SU-DHL-6 (cell line): Measurements from ENCODE around the gene TOP1.

Experiments used
- H2AFZ ChIP-seq: fragments of 200-600 bp; sonication (generic); 2 replicates; pipeline ENCODE4 v1.6.1; 2014; ENCODE audit warnings: low read depth, mild to moderate bottlenecking, moderate library complexity, mixed read lengths, antibody characterized with exemption, low read length; ENCODE audit not compliant: severe bottlenecking
- H3F3A ChIP-seq: fragments of 200-600 bp; shearing (Covaris generic); 2 replicates; pipeline ENCODE4 v1.6.0; 2016; ENCODE audit warnings: antibody characterized with exemption, mild to moderate bottlenecking; ENCODE audit not compliant: insufficient read depth
- H3K27ac ChIP-seq: fragments of 200-600 bp; sonication (generic); 2 replicates; pipeline ENCODE4 v1.5.1; 2016; ENCODE audit warnings: low read depth, mild to moderate bottlenecking, low read length, moderate library complexity, mixed read lengths
- H3K27me3 ChIP-seq: fragments of 200-600 bp; sonication (generic), shearing (Covaris generic); 2 replicates; pipeline ENCODE4 v1.6.0; 2014; ENCODE audit warnings: mild to moderate bottlenecking, low read length
- H3K36me3 ChIP-seq: fragments of 200-600 bp; sonication (generic); 2 replicates; pipeline ENCODE4 v1.6.1; 2014; ENCODE audit warnings: mild to moderate bottlenecking, low read length, mixed read lengths
- H3K4me2 ChIP-seq: fragments of 300-600, 200-600 bp; shearing (Covaris generic), sonication (generic); 2 replicates; pipeline ENCODE4 v1.6.0; 2014; ENCODE audit warnings: low read length, low read depth, mild to moderate bottlenecking; ENCODE audit not compliant: poor library complexity, severe bottlenecking
- H3K4me3 ChIP-seq: fragments of 200-600 bp; sonication (generic); 2 replicates; pipeline ENCODE4 v1.5.1; 2014; ENCODE audit warnings: antibody characterized with exemption, low read length, mild to moderate bottlenecking, mixed read lengths; ENCODE audit not compliant: insufficient read depth, poor library complexity, severe bottlenecking
- H3K79me2 ChIP-seq: fragments of 200-600 bp; sonication (generic); 2 replicates; pipeline ENCODE4 v1.6.1; 2014; ENCODE audit warnings: mild to moderate bottlenecking, low read length, moderate library complexity; ENCODE audit not compliant: insufficient read depth
- H3K9ac ChIP-seq: fragments of 200-600 bp; sonication (generic); 2 replicates; pipeline ENCODE4 v1.7.0; 2014; ENCODE audit warnings: mild to moderate bottlenecking, low read length
- H3K9me2 ChIP-seq: fragments of 200-600 bp; sonication (generic); replicated peaks from 2 replicates; pipeline ENCODE4 v1.6.1; 2014; ENCODE audit warnings: low read length; ENCODE audit not compliant: insufficient read depth
- H3K9me3 ChIP-seq: fragments of 200-600 bp; sonication (generic); 2 replicates; pipeline ENCODE4 v1.6.1; 2014; ENCODE audit warnings: low read length, mixed read lengths; ENCODE audit not compliant: insufficient read depth
- H4K20me1 ChIP-seq: fragments of 200-600 bp; sonication (generic); 2 replicates; pipeline ENCODE4 v1.6.1; 2014; ENCODE audit warnings: low read depth, mild to moderate bottlenecking, antibody characterized with exemption, low read length, moderate library complexity, mixed read lengths
- CTCF ChIP-seq: fragments of 200-600 bp; sonication (generic); IDR thresholded peaks from one replicate; pipeline ENCODE4 v1.5.1; 2017; ENCODE audit warnings: antibody characterized with exemption, mild to moderate bottlenecking, low read length, moderate library complexity; ENCODE audit not compliant: insufficient read depth, poor library complexity, severe bottlenecking
- EZH2phosphoT487 ChIP-seq: fragments of 200-600 bp; sonication (generic), shearing (Covaris generic); conservative IDR thresholded peaks from 2 replicates; pipeline ENCODE4 v1.6.1; 2018; ENCODE audit warnings: mild to moderate bottlenecking, antibody characterized with exemption, low read length, moderate library complexity, mixed read lengths

The TOP1 gene

DNA sequence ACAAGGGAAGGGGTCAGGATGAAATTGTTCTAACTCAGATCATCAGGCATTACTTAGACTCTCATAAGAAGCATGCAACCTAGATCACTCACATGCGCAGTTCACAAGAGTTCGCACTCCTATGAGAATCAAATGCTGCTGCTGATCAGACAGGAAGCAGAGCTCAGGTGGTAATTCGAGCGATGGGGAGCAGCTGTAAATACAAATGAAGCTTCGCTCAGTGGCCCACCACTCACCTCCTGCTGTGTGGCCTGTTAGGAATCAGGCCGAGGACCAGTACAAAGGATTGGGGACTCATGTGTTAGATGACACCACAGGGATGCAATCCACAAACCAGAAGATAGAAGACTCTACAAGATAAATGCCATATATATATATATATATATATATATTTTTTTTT is 31.5 kb upstream of the TOP1 start:
- Histone ChIP-seq H3K9me3 (no peaks in the 10 kb centered on the region), H3K4me2 (no peak overlapping the region), H3K9me2 (no peaks in the 10 kb centered on the region), H3K36me3 (no peaks in the 10 kb centered on the region), H3K79me2 (no peaks in the 10 kb centered on the region), H3K27ac (no peak overlapping the region), H3F3A (peaks cover 8% of the 10 kb centered on the region), H4K20me1 (no peaks in the 10 kb centered on the region), H3K27me3 (no peaks in the 10 kb centered on the region), H2AFZ (no peak overlapping the region), H3K4me3 (no peak overlapping the region), H3K9ac (no peak overlapping the region)
- TF ChIP-seq CTCF (no peak), EZH2phosphoT487 (no peak)

- H4K20me1 ChIP-seq = no peaks in the 10 kb centered on the region
- no peaks in the 10 kb centered on the region for H3K79me2 ChIP-seq
- H3K4me3 ChIP-seq = no peak overlapping the region
- H3F3A ChIP-seq = peaks cover 4% of the 10 kb centered on the region; the same call in 1 of the 2 replicates
- H3K27ac ChIP-seq = no peak overlapping the region
- H3K27me3 ChIP-seq = no peaks in the 10 kb centered on the region
- no peak overlapping the region for H2AFZ ChIP-seq
- no peak overlapping the region for H3K4me2 ChIP-seq
- no peak overlapping the region for H3K9ac ChIP-seq
- no peak for TF ChIP-seq CTCF
- H3K9me2 ChIP-seq = no peaks in the 10 kb centered on the region
- H3K9me3 ChIP-seq = no peaks in the 10 kb centered on the region
- no peaks in the 10 kb centered on the region for H3K36me3 ChIP-seq
Measured at GRCh38 chr20:40999841-41000240, 28.8 kb upstream of the TOP1 start.

GRCh38 chr20:41000628-41001027 is 28.0 kb upstream of the TOP1 start:
- Histone ChIP-seq H3K36me3 (no peaks in the 10 kb centered on the region), H3K9ac (no peak overlapping the region), H3K9me3 (no peaks in the 10 kb centered on the region), H3F3A (no peaks in the 10 kb centered on the region), H3K79me2 (no peaks in the 10 kb centered on the region), H3K4me2 (no peak overlapping the region), H4K20me1 (no peaks in the 10 kb centered on the region), H3K4me3 (no peak overlapping the region), H2AFZ (no peak overlapping the region), H3K27me3 (no peaks in the 10 kb centered on the region), H3K9me2 (no peaks in the 10 kb centered on the region), H3K27ac (no peak overlapping the region)
- no peak for TF ChIP-seq CTCF
- TF ChIP-seq EZH2phosphoT487 = no peak

DNA sequence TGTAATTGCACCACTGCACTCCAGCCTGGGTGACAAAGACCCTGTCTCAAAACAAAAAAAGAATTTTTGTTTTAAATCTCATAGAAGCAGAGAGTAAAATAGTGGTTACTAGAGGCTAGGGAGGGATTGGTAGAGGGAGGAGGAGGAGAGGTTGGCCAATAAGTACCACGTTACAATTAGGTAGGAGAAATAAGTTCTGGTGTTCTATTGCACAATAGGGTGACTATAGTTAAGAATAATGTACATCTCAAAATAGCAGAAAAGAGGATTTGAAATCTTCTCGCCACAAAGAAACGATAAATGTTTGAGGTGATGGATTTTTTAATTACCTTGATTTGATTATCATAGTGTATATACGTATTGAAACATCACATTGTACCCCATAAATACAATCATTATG is 27.1 kb upstream of the TOP1 start:
- Histone ChIP-seq H3K36me3 (no peaks in the 10 kb centered on the region), H3F3A (no peaks in the 10 kb centered on the region), H3K9me3 (peaks cover 5% of the 10 kb centered on the region), H3K27me3 (no peaks in the 10 kb centered on the region), H3K4me2 (no peak overlapping the region), H2AFZ (no peak overlapping the region), H3K27ac (no peak overlapping the region), H3K4me3 (no peak overlapping the region), H4K20me1 (no peaks in the 10 kb centered on the region), H3K9me2 (no peaks in the 10 kb centered on the region), H3K79me2 (no peaks in the 10 kb centered on the region), H3K9ac (no peak overlapping the region)
- no peak for TF ChIP-seq CTCF
- TF ChIP-seq EZH2phosphoT487 = no peak
